LNCAP (cell line): ENCODE data around the gene AGTPBP1.

ENCODE experiments used
- TF ChIP-seq, protein P1 (sequence below): fragments of 450-650 bp; IDR thresholded peaks from 2 replicates; pipeline ENCODE4 v1.5.1; 2017; ENCODE audit warnings: mild to moderate bottlenecking

Gene AGTPBP1

GRCh38 chr9:85536076-85536475 lies 205.7 kb downstream of the AGTPBP1 start:
- TF ChIP-seq, protein P1, sequence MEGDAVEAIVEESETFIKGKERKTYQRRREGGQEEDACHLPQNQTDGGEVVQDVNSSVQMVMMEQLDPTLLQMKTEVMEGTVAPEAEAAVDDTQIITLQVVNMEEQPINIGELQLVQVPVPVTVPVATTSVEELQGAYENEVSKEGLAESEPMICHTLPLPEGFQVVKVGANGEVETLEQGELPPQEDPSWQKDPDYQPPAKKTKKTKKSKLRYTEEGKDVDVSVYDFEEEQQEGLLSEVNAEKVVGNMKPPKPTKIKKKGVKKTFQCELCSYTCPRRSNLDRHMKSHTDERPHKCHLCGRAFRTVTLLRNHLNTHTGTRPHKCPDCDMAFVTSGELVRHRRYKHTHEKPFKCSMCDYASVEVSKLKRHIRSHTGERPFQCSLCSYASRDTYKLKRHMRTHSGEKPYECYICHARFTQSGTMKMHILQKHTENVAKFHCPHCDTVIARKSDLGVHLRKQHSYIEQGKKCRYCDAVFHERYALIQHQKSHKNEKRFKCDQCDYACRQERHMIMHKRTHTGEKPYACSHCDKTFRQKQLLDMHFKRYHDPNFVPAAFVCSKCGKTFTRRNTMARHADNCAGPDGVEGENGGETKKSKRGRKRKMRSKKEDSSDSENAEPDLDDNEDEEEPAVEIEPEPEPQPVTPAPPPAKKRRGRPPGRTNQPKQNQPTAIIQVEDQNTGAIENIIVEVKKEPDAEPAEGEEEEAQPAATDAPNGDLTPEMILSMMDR = no peak

DNA sequence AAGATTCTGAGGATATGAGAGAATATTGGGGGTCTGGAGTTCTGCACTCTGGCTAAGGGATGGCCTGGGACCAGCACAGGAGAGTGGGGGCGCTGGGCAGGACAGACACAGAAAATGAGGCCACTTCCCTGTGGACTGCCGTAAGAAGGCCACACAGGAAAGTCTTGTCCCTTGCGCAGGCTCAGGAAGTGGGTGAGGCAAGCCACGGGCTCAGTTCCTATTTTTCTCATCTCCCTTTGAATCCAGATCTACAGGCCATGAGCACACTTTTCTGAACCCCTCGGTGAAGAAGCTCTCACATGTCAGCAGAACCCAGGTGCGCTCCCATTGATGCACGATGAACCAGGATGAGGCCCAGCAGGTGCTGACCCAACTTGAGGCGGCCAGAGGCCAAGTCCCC lies 207.4 kb downstream of the AGTPBP1 start:
- TF ChIP-seq, protein P1 = no peak

- TF ChIP-seq, protein P1 = no peak
Observed at GRCh38 chr9:85533538-85533937, 208.2 kb downstream of the AGTPBP1 start.

DNA sequence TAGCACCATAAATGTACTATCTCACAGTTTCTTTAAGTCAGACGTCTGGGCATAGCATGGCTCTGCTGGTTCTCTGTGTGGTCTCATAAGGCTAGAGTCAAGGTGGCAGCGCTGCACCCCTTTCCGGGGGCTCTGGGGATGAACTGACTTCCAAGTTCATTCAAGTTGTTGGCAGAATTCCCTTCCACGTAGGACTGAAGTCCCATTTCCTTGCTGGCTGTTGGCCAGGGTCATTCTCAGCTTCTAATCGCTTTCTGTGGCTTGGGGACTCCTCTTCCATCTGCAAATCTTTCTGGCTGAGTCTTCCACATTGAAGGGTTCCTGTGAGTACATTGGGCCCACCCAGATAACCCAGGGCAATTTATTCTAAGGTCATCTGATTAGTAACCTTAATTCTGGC lies 211.0 kb downstream of the AGTPBP1 start:
- TF ChIP-seq, protein P1 = no peak

DNA sequence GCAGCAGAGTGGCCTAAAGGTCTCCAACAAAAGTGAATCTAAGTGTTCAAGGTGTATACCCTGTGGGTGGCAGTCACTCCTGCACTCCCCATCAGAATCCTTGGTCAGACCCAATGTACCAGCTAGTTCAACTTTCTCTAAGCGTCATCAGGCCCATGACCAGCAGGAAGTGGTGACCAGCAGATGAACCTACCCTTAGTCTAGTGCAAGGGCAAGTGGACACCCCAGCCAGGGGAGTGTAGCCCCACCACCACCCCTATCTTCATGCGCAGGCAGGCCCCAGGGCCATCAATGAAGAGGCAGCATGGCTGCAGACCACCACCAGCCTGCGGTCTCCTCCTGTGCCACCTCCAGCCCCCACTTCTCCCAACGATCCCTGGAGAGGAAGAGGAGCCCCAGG lies 213.1 kb downstream of the AGTPBP1 start:
- TF ChIP-seq, protein P1 = no peak

- TF ChIP-seq, protein P1 = no peak
Observed at GRCh38 chr9:85528142-85528541, 213.6 kb downstream of the AGTPBP1 start.

DNA sequence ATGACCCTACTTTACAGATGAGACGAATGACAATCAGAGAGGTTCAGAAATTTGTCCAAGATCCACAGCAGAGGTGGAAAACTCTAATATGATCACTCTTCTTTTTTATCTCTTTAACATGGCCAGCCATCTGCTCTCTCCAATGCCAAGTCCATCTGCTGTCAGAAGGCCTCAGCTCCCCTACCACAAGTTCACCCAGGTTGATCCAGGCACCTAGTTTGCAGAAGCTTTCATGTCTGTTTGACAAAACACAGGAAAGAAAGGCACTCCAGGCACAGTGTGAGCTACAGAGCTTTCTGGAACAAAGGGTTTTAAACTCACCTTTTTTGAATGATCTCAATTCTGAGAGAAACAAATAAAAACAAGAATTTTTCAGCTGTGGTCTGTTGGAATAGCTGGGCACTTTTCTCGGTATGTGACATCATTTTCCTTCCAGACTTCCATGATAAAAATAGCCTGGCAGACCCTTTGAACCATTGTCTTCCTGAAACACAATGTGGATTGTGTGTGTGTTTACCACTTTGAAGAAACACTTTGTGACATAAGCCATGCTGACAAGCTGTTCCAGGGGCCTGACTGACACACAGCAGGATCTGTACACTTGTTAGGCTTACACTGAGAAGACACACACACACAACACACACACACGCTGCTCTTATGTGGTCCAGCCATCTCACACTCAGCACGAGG lies 214.3 kb downstream of the AGTPBP1 start:
- TF ChIP-seq, protein P1 = no peak

- TF ChIP-seq, protein P1 = no peak
Observed at GRCh38 chr9:85524531-85524930, 217.2 kb downstream of the AGTPBP1 start.
